ENCODE results near the gene DGKD. TPM values are rescaled to one million over a fixed set of nuclear protein-coding genes. Genes with fewer than 3 reads are reported as not detected.

The DGKD gene
- total RNA-seq, 1 donor from 2014 or later, result 17.7 TPM

DNA sequence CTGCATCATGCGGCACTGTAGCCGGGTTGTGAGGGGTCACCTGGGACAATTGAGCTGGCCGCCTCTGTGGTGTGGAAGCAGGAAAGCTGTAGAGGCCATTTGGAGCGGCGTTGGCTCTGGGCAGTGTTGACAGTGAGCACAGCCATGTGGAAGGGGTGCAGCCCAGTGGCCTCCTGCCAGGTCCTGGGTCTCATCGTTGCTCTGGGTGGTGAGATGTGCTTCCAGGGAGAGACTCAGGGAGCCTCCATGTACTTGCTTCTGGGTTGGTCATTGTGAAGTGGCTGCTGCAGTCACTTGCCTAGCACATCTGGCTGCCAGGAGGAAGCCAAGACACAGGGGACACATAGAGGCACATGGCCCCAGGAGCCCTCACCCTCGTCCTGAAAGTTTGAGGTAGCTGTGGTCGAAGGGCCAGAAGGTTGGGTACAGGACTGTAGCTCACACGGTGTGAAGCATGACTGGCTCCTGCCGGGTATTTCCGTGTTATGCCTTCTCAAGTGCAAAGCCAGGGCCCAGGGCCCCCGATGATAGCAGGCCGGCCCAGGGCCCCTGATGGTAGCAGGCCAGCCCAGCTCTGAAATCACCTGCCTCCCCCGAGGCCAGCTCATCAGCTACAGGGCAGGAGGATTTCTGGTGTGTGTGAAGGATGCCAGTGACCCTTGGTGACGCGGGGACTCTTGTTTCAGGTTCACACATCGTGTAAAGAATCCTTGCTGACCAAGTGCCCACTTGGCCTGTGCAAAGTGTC is 82.6 kb downstream of the DGKD start:
- TF ChIP-seq, protein P1, sequence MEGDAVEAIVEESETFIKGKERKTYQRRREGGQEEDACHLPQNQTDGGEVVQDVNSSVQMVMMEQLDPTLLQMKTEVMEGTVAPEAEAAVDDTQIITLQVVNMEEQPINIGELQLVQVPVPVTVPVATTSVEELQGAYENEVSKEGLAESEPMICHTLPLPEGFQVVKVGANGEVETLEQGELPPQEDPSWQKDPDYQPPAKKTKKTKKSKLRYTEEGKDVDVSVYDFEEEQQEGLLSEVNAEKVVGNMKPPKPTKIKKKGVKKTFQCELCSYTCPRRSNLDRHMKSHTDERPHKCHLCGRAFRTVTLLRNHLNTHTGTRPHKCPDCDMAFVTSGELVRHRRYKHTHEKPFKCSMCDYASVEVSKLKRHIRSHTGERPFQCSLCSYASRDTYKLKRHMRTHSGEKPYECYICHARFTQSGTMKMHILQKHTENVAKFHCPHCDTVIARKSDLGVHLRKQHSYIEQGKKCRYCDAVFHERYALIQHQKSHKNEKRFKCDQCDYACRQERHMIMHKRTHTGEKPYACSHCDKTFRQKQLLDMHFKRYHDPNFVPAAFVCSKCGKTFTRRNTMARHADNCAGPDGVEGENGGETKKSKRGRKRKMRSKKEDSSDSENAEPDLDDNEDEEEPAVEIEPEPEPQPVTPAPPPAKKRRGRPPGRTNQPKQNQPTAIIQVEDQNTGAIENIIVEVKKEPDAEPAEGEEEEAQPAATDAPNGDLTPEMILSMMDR (IDR thresholded peaks at IDR 0.05; ENCODE audit: insufficient read depth, low read depth, low read length), result no peak
- no peak for TF ChIP-seq EZH2 (IDR thresholded peaks at IDR 0.05; ENCODE audit: insufficient read depth, low read length)
- no peaks in the 10 kb centered on the region for H4K20me1 ChIP-seq (ENCODE audit: insufficient read depth, low read length)
- H3K36me3 ChIP-seq (ENCODE audit: insufficient read depth, low read length), result peaks cover 3% of the 10 kb centered on the region
- H3K79me2 ChIP-seq (ENCODE audit: insufficient read depth, low read length), result no peaks in the 10 kb centered on the region
- Mint-ChIP-seq H3K4me1 (ENCODE audit: low read depth, unreplicated experiment) (peaks cover 8% of the 10 kb centered on the region), H3K36me3 (ENCODE audit: low read depth, unreplicated experiment) (peaks cover 3% of the 10 kb centered on the region), H3K4me3 (ENCODE audit: unreplicated experiment) (no peak overlapping the region), H3K27me3 (ENCODE audit: low read depth, unreplicated experiment) (no peaks in the 10 kb centered on the region), H3K9me3 (ENCODE audit: unreplicated experiment) (no peaks in the 10 kb centered on the region), H3K27ac (ENCODE audit: unreplicated experiment) (no peak overlapping the region)
- H3K9ac ChIP-seq (ENCODE audit: low read length), result no peak overlapping the region
- no peak overlapping the region for H3K4me3 ChIP-seq (ENCODE audit: insufficient read depth, low read depth, low read length)
- H2AFZ ChIP-seq (ENCODE audit: low read depth, low read length), result no peak overlapping the region
- no peak overlapping the region for H3K27ac ChIP-seq (ENCODE audit: low read depth, low read length)
- DNase-seq (ENCODE audit: low read depth) (no peak), FAIRE-seq (no peak)
- H3K9me3 ChIP-seq (ENCODE audit: insufficient read depth, low read depth, low read length), result no peaks in the 10 kb centered on the region
- H3K4me1 ChIP-seq (ENCODE audit: insufficient read depth, low read length), result no peaks in the 10 kb centered on the region
- no peak overlapping the region for H3K4me2 ChIP-seq (ENCODE audit: low read length)
- no peaks in the 10 kb centered on the region for H3K27me3 ChIP-seq (ENCODE audit: insufficient read depth, low read length)

DNA sequence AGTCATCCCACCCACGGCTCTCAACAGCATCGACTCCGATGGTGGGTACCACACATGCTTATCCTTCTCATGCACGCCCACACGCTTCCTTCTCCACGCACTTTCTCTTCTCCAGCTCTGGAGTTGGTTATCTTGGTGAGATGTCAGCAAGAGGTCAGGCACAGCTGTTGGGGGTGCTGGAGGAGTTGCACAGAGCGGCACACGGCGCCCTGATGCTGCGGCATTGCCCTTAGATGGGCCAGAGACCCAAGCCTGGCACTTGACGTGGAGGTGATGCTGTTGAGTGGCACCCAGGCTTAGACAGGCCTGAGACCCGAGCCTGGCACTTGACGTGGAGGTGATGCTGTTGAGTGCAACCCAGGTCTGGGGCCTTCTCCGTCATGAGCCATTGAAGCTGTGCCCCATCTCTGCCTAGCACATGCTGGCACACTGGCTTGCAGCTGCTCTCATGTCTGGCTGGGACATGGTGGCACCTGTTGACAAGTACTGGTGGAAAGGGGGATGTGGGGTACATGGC is 83.2 kb downstream of the DGKD start:
- no peaks in the 10 kb centered on the region for H3K27me3 Mint-ChIP-seq (ENCODE audit: low read depth, unreplicated experiment)
- TF ChIP-seq, protein P1 (IDR thresholded peaks at IDR 0.05; ENCODE audit: insufficient read depth, low read depth, low read length), result no peak
- TF ChIP-seq EZH2 (IDR thresholded peaks at IDR 0.05; ENCODE audit: insufficient read depth, low read length), result no peak
- Histone ChIP-seq H4K20me1 (ENCODE audit: insufficient read depth, low read length) (no peaks in the 10 kb centered on the region), H3K79me2 (ENCODE audit: insufficient read depth, low read length) (no peaks in the 10 kb centered on the region), H3K27me3 (ENCODE audit: insufficient read depth, low read length) (no peaks in the 10 kb centered on the region), H3K4me3 (ENCODE audit: insufficient read depth, low read depth, low read length) (no peak overlapping the region), H3K4me1 (ENCODE audit: insufficient read depth, low read length) (no peaks in the 10 kb centered on the region), H2AFZ (ENCODE audit: low read depth, low read length) (no peak overlapping the region), H3K27ac (ENCODE audit: low read depth, low read length) (no peak overlapping the region), H3K4me2 (ENCODE audit: low read length) (no peak overlapping the region), H3K36me3 (ENCODE audit: insufficient read depth, low read length) (peaks cover 3% of the 10 kb centered on the region), H3K9ac (ENCODE audit: low read length) (no peak overlapping the region), H3K9me3 (ENCODE audit: insufficient read depth, low read depth, low read length) (no peaks in the 10 kb centered on the region)
- H3K4me3 Mint-ChIP-seq (ENCODE audit: unreplicated experiment), result no peak overlapping the region
- H3K27ac Mint-ChIP-seq (ENCODE audit: unreplicated experiment), result no peak overlapping the region
- H3K9me3 Mint-ChIP-seq (ENCODE audit: unreplicated experiment), result no peaks in the 10 kb centered on the region
- no peak for FAIRE-seq
- peaks cover 3% of the 10 kb centered on the region for H3K36me3 Mint-ChIP-seq (ENCODE audit: low read depth, unreplicated experiment)
- H3K4me1 Mint-ChIP-seq (ENCODE audit: low read depth, unreplicated experiment), result peaks cover 8% of the 10 kb centered on the region
- DNase-seq (ENCODE audit: low read depth), result no peak

DNA sequence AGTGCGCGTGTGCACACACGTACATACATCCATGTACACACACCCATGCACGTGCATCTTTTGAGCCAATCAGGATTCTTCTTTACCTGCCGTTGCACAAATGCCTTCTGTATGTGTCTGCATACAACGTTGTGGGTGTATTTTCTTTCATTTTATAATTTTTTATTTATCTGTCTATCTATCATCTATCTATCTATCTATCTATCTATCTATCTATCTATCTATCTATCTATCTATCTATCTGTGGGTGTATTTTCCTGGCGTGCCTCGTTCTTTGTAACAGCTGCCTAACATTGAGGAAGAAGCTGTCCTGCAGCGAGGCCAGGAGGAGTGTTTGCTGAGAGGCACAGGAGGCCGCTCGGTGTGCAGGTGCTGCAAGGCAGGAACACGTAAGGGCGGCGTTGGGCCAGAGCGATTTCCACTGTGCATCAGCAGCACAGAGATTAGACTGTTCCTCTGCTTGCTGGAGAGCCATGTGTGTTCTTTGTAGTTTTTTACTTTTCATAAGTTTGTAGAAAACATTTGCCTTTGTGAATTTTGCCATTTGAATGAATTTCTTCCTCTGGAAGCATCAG is 84.4 kb downstream of the DGKD start:
- TF ChIP-seq, protein P1 (IDR thresholded peaks at IDR 0.05; ENCODE audit: insufficient read depth, low read depth, low read length), result no peak
- no peak for TF ChIP-seq EZH2 (IDR thresholded peaks at IDR 0.05; ENCODE audit: insufficient read depth, low read length)
- Mint-ChIP-seq H3K27me3 (ENCODE audit: low read depth, unreplicated experiment) (no peaks in the 10 kb centered on the region), H3K4me3 (ENCODE audit: unreplicated experiment) (no peak overlapping the region), H3K9me3 (ENCODE audit: unreplicated experiment) (no peaks in the 10 kb centered on the region), H3K4me1 (ENCODE audit: low read depth, unreplicated experiment) (peaks cover 8% of the 10 kb centered on the region), H3K36me3 (ENCODE audit: low read depth, unreplicated experiment) (peaks cover 3% of the 10 kb centered on the region), H3K27ac (ENCODE audit: unreplicated experiment) (no peak overlapping the region)
- FAIRE-seq, result no peak
- Histone ChIP-seq H3K9me3 (ENCODE audit: insufficient read depth, low read depth, low read length) (no peaks in the 10 kb centered on the region), H3K36me3 (ENCODE audit: insufficient read depth, low read length) (peaks cover 3% of the 10 kb centered on the region), H3K4me2 (ENCODE audit: low read length) (no peak overlapping the region), H3K27me3 (ENCODE audit: insufficient read depth, low read length) (no peaks in the 10 kb centered on the region), H3K79me2 (ENCODE audit: insufficient read depth, low read length) (no peaks in the 10 kb centered on the region), H3K4me3 (ENCODE audit: insufficient read depth, low read depth, low read length) (no peak overlapping the region), H3K27ac (ENCODE audit: low read depth, low read length) (no peak overlapping the region), H4K20me1 (ENCODE audit: insufficient read depth, low read length) (no peaks in the 10 kb centered on the region), H3K9ac (ENCODE audit: low read length) (no peak overlapping the region), H3K4me1 (ENCODE audit: insufficient read depth, low read length) (no peaks in the 10 kb centered on the region), H2AFZ (ENCODE audit: low read depth, low read length) (no peak overlapping the region)
- no peak for DNase-seq (ENCODE audit: low read depth)
